Measurements from ENCODE around the gene CYP4A22. TPM values are rescaled to one million over a fixed set of nuclear protein-coding genes. Genes with fewer than 3 reads are reported as not detected.
"Not testable (repeated sequence)": the region's sequence is repeated elsewhere in the genome, so short reads cannot be mapped to it uniquely, and the experiment has no call there.

CYP4A22 gene
- total and polyA plus RNA-seq, 4 donors: 0.05 to 0.18 (median 0.15) TPM

- ATAC-seq (ENCODE audit: insufficient read depth, low FRiP score): no peak
- peaks cover 0 to 3% (median 0%) of the 10 kb centered on the region in 3 donors for H3K27me3 ChIP-seq (ENCODE audit: control insufficient read depth in 3 of 3, insufficient read depth in 3 of 3, low read length in 2 of 3)
- no peaks in the 10 kb centered on the region for H3K9me3 ChIP-seq (ENCODE audit: control insufficient read depth in 4 of 4, insufficient read depth in 3 of 4, low read length in 3 of 4)
- no peak overlapping the region for H3K27ac ChIP-seq (ENCODE audit: low read depth in 1 of 2, low read length in 1 of 2)
- H3K36me3 ChIP-seq (ENCODE audit: control insufficient read depth in 4 of 4, insufficient read depth in 4 of 4, low read length in 4 of 4): no peaks in the 10 kb centered on the region
- TF ChIP-seq, protein P1, sequence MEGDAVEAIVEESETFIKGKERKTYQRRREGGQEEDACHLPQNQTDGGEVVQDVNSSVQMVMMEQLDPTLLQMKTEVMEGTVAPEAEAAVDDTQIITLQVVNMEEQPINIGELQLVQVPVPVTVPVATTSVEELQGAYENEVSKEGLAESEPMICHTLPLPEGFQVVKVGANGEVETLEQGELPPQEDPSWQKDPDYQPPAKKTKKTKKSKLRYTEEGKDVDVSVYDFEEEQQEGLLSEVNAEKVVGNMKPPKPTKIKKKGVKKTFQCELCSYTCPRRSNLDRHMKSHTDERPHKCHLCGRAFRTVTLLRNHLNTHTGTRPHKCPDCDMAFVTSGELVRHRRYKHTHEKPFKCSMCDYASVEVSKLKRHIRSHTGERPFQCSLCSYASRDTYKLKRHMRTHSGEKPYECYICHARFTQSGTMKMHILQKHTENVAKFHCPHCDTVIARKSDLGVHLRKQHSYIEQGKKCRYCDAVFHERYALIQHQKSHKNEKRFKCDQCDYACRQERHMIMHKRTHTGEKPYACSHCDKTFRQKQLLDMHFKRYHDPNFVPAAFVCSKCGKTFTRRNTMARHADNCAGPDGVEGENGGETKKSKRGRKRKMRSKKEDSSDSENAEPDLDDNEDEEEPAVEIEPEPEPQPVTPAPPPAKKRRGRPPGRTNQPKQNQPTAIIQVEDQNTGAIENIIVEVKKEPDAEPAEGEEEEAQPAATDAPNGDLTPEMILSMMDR (IDR thresholded peaks at IDR 0.05; ENCODE audit: control extremely low read depth, extremely low read depth): no peak
- peaks cover 0 to 26% (median 15%) of the 10 kb centered on the region in 5 donors for H3K4me1 ChIP-seq (ENCODE audit: control insufficient read depth in 5 of 5, insufficient read depth in 5 of 5, low read length in 5 of 5)
- no peak for DNase-seq
- H3K4me3 ChIP-seq: no peak overlapping the region
- H3K9ac ChIP-seq (ENCODE audit: insufficient read depth in 1 of 2, low read length in 2 of 2): no peak overlapping the region
Observed at GRCh38 chr1:47194311-47194710, 57.1 kb downstream of the CYP4A22 start.

DNA sequence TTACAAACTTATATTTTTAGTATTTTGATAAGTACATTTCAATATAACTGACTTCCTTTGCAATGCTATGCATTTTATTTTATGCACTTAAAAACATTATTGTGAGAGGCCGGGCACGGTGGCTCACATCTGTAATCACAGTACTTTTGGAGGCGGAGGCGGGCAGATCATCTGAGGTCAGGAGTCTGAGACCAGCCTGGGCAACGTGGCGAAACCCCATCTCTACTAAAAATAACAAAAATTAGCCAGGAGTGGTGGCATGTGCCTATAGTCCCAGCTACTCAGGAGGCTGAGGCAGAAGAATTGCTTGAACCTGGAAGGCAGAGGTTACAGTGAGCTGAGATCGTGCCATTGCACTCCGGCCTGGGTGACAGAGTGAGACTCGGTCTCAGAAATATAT, 58.7 kb downstream of the CYP4A22 start:
- not testable (repeated sequence) for H3K4me3 ChIP-seq; ATAC-seq (ENCODE audit: insufficient read depth, low FRiP score)
- WGBS, 2 donors: 84 to 90% methylated on average over 9 of the region's 9 CpGs

DNA sequence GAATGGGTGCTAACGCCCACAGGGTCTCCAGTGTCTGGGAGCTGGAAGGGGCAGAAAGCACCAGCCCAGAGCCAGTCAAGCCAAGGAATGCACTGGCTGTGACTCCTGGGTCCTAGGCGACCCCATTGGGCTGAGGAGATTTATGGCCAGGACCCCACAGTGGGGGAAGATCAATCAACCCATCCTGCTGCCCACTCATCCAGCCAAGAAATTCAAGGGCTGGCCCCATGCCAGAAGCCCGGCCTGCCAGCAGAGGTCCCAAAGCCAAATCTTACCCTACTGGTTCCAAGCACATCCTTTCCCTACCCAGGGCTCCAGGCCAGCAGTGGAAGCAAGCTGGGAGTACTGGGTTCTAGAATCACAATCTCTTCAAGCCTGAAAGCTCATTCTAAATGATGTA, 59.4 kb downstream of the CYP4A22 start:
- no peak for DNase-seq

More for the DNA sequence above, 58.7 kb downstream of the CYP4A22 start:
- not testable (repeated sequence) for H3K27me3 ChIP-seq (ENCODE audit: control insufficient read depth in 3 of 3, insufficient read depth in 3 of 3, low read length in 2 of 3); H3K9me3 ChIP-seq (ENCODE audit: control insufficient read depth in 4 of 4, insufficient read depth in 3 of 4, low read length in 3 of 4); H3K27ac ChIP-seq (ENCODE audit: low read depth in 1 of 2, low read length in 1 of 2); H3K9ac ChIP-seq (ENCODE audit: insufficient read depth in 1 of 2, low read length in 2 of 2); H3K36me3 ChIP-seq (ENCODE audit: control insufficient read depth in 4 of 4, insufficient read depth in 4 of 4, low read length in 4 of 4); DNase-seq
- H3K4me1 ChIP-seq (ENCODE audit: control insufficient read depth in 5 of 5, insufficient read depth in 5 of 5, low read length in 5 of 5): peaks cover 0 to 15% (median 11%) of the 10 kb centered on the region in 5 donors

DNA sequence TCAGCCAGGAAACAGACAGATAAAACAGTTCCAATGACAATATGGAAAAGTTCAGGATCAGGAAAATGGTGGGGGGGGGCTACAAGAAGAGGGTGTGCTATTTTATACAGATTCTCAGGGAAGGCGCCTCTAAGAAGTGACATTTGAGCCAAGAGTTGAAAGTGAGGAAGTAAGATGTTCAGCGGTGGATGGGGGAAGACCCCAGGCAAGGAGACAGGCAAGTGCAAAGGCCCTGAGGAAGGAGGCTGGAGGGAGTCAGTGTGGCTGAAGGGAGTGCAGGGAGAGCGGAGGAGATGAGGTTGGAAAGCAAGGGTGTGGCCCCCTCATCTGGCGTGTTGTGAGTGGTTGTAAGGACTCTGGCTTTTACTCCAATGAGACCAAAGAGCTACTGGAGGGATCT, 61.0 kb downstream of the CYP4A22 start:
- 86 to 90% methylated on average over 4 of the region's 4 CpGs for WGBS, 2 donors
- ATAC-seq (ENCODE audit: insufficient read depth, low FRiP score) (no peak), DNase-seq (no peak)
- Histone ChIP-seq H3K27me3 (ENCODE audit: control insufficient read depth in 3 of 3, insufficient read depth in 3 of 3, low read length in 2 of 3) (peaks cover 0 to 3% (median 2%) of the 10 kb centered on the region in 3 donors), H3K9me3 (ENCODE audit: control insufficient read depth in 4 of 4, insufficient read depth in 3 of 4, low read length in 3 of 4) (no peaks in the 10 kb centered on the region), H3K36me3 (ENCODE audit: control insufficient read depth in 4 of 4, insufficient read depth in 4 of 4, low read length in 4 of 4) (no peaks in the 10 kb centered on the region), H3K9ac (ENCODE audit: insufficient read depth in 1 of 2, low read length in 2 of 2) (no peak overlapping the region), H3K4me1 (ENCODE audit: control insufficient read depth in 5 of 5, insufficient read depth in 5 of 5, low read length in 5 of 5) (no peaks in the 10 kb centered on the region), H3K4me3 (no peak overlapping the region), H3K27ac (ENCODE audit: low read depth in 1 of 2, low read length in 1 of 2) (no peak overlapping the region)
- TF ChIP-seq, protein P1 (IDR thresholded peaks at IDR 0.05; ENCODE audit: control extremely low read depth, extremely low read depth): no peak

More for the DNA sequence above, 59.4 kb downstream of the CYP4A22 start:
- WGBS, 2 donors: 63 to 79% methylated on average over 3 of the region's 3 CpGs
- Histone ChIP-seq H3K9me3 (ENCODE audit: control insufficient read depth in 4 of 4, insufficient read depth in 3 of 4, low read length in 3 of 4) (no peaks in the 10 kb centered on the region), H3K27me3 (ENCODE audit: control insufficient read depth in 3 of 3, insufficient read depth in 3 of 3, low read length in 2 of 3) (peaks cover 0 to 3% (median under 1%) of the 10 kb centered on the region in 3 donors), H3K4me1 (ENCODE audit: control insufficient read depth in 5 of 5, insufficient read depth in 5 of 5, low read length in 5 of 5) (peaks cover 0 to 11% (median 9%) of the 10 kb centered on the region in 5 donors), H3K27ac (ENCODE audit: low read depth in 1 of 2, low read length in 1 of 2) (no peak overlapping the region), H3K36me3 (ENCODE audit: control insufficient read depth in 4 of 4, insufficient read depth in 4 of 4, low read length in 4 of 4) (no peaks in the 10 kb centered on the region), H3K4me3 (no peak overlapping the region), H3K9ac (ENCODE audit: insufficient read depth in 1 of 2, low read length in 2 of 2) (no peak overlapping the region)
- ATAC-seq (ENCODE audit: insufficient read depth, low FRiP score): no peak
- TF ChIP-seq, protein P1 (IDR thresholded peaks at IDR 0.05; ENCODE audit: control extremely low read depth, extremely low read depth): no peak

Other genes starting within 250 kb of the CYP4A22 start
- not detected for gene CYP4A11, start 196.0 kb upstream of the CYP4A22 start, total RNA-seq
- gene CYP4A11, start 196.0 kb upstream of the CYP4A22 start, polyA plus RNA-seq: under 1 TPM; 0.06 to 0.10 TPM
- gene CYP4X1, start 113.8 kb upstream of the CYP4A22 start, total RNA-seq: 10 to 100 TPM; 20.4 to 23.5 TPM
- gene CYP4X1, start 113.8 kb upstream of the CYP4A22 start, polyA plus RNA-seq: 10 to 100 TPM in 1 of 2 donors, 1 to 10 TPM in 1; 7.2 to 13.0 TPM
- gene CYP4Z1, start 70.2 kb upstream of the CYP4A22 start, total RNA-seq: 1 to 10 TPM; 1.3 TPM
- gene CYP4Z1, start 70.2 kb upstream of the CYP4A22 start, polyA plus RNA-seq: 1 to 10 TPM in 1 of 2 donors, under 1 TPM in 1; 0.25 to 1.1 TPM
- 10 to 100 TPM; 68.5 to 72.6 TPM for gene PDZK1IP1, start 52.6 kb downstream of the CYP4A22 start, total RNA-seq
- 100 to 1,000 TPM in 1 of 2 donors, 10 to 100 TPM in 1; 44.8 to 324 TPM for gene PDZK1IP1, start 52.6 kb downstream of the CYP4A22 start, polyA plus RNA-seq
- 1 to 10 TPM; 9.3 to 9.6 TPM for gene TAL1, start 94.8 kb downstream of the CYP4A22 start, total RNA-seq
- gene TAL1, start 94.8 kb downstream of the CYP4A22 start, polyA plus RNA-seq: 1 to 10 TPM; 6.4 to 8.8 TPM
- gene STIL, start 176.7 kb downstream of the CYP4A22 start, total RNA-seq: 1 to 10 TPM; 1.8 to 5.9 TPM
- under 1 TPM; 0.85 to 0.98 TPM for gene STIL, start 176.7 kb downstream of the CYP4A22 start, polyA plus RNA-seq
- gene CMPK1, start 196.3 kb downstream of the CYP4A22 start, total RNA-seq: 100 to 1,000 TPM in 1 of 2 donors, 10 to 100 TPM in 1; 98.7 to 106 TPM
- gene CMPK1, start 196.3 kb downstream of the CYP4A22 start, polyA plus RNA-seq: 10 to 100 TPM; 63.9 to 71.8 TPM